NCI-H2081 treated with DMSO at 0.1 percent for 48 hours (cell line): ENCODE measurements around the gene KCNS1.
"Not testable (repeated sequence)": the region's sequence is repeated elsewhere in the genome, so short reads cannot be mapped to it uniquely, and the experiment has no call there.

Experiments
- DNase-seq: peaks from one replicate; lab custom pipeline; 2025; lab: John Stamatoyannopoulos, UW

KCNS1 gene

DNA sequence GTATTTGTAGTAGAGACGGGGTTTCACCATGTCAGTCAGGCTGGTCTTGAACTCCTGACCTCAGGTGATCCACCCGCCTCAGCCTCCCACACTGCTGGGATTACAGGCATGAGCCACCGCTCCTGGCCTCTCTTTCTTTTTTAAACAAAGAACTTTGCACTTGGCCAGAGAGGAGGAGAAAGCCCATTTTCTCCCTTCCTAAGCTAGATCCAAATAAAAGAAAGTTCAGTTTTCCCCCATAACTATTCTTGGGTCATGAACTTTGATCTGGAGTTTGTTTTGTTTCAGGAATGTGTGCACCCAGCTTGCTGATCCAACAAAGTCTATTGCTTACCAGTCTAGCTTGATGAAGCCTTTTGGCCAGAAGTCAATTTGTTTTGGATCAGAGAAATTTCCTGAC, 23.4 kb downstream of the KCNS1 start:
- DNase-seq, result no peak

DNA sequence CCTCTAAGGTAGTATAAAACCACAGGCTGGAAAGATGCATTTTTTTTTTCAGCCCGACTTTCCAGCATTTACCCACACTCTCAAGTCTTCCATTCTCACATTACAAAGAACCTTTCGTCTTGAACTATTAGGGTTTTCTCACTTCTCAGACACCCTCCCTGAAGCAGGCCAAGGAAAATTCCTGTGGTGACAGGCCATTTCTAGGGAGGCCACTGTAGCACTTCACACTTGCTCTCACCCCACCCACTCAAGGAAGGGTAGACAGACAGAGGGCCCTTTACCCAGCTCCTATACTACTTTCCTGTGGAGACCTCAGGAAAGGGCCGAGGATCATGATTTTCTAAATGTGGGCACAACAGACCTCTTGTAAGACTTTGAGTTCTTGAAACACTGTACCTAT, 27.7 kb downstream of the KCNS1 start:
- DNase-seq, result no peak

DNA sequence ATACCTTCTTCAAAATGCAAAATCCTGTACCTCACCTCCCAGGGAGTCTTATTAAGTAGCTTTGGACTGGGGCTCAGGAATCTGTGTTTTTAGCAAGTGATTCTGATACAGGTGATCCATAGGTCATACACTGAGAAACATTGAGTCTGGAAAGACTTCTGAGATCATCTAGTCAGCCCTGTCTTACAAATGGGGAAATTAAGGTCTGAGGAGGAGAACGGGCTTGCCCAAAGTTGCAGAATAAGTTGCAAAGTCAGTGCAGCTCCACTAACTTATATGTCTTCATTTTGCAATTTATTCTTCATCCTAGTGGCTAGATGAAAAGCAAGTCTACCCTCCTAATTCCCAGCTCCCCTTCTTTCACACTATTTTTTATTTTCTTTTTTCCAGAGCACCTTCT, 28.9 kb downstream of the KCNS1 start:
- no peak for DNase-seq

DNA sequence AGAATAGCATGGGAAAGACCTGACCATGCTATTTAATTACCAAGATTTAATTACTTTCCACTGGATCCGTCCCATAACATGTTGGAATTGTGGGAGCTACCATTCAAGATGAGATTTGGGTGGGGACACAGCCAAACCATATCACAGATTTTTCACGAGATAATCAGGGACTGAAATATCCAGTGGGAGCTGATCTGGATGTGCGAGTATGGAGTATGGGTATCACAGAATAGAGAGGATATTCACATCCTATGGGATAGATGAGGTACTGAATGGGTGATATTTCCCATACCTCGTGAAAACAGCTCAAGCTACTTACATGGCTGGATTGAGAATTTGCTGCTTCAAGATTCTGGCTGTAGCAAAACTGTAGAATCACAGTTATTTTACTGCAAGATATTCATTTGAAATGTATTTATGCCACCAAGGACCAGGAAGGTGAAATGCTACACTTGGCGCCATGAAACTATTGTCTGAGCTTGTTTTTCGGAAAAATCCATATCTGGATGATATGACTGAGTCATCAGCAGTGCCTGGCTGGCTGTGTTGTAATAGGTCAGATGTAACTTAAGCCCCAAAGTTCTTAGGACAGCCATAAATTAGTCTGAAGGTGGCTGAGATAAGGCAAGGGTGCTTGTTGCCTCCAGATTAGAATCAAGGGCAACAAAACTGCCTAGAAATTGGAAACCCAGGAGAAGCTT, 29.8 kb downstream of the KCNS1 start:
- DNase-seq, result no peak

DNA sequence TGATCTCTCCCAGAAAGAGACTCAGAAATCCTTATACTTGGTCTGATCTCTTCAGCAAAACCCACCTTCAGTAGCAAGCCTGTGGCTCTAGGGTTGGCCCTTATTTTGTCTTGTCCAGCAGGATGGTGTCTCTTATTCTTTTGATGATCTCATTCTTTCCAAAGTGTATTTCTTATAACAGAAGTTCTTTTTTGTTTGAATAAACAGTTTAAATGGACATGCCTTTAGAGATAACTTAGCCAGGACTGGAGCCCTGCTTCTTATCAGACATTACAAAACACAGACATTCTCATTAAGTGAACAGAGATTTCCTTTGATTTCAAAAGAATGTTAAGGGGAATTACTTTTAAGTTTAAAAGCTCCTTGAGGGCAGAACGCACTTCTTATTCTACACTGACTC, 31.7 kb downstream of the KCNS1 start:
- no peak for DNase-seq

DNA sequence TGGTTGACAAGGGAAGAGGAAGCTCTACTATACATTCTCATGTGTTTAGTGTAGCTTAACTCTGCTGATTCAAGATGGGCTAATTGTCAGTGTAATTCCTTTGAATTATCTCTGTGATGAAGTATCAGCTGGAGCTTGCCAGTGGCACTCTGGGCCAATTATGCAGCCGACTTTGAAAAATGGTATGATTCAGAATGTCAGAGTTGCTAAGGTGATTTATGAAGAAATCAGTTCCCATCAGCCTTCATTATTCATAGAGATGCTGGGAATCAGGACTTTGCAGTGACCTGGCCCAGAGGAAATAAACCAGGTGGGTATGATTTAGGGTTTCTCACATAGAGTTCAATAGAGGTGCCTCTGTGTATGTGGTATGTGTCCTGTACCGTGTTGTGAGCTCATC, 33.4 kb downstream of the KCNS1 start:
- DNase-seq, result no peak

DNA sequence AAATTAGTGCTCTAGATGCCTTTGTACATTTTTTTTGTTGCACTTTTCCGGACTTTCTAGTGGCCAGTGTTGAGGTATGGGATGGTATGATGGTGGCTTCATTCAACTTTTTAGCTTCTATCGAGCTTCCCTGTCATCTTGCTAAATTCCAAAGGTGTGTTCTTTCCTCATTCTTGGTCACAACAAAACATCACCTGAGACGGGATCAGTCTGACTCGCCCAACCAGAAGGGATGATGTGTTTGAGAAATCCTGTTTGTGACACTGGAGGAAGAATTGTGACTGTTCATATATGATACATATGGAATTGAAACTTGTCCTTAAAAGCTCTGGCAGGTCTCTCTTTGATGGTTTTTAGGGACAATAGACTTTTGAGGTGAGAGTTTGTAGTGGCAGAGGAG, 33.8 kb downstream of the KCNS1 start:
- DNase-seq, result no peak

DNA sequence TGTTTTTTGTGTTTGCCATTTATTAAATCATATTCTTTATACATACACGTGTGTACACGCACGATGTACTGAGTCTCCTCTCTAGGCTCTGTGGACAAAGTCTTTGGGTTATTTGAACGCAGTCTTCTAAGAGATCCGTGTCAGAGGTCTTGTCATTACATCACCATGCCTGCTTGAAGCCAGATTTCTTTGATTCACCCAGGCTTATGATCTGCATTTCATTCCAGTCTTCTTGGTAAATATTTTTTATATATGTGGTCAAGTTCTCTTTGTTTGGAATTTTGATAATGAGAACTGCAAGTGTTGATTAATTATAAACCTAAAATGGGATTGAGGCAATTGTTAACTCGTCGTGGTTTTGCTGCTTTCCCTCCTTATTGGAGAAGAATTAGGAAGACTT, 34.6 kb downstream of the KCNS1 start:
- DNase-seq, result no peak

DNA sequence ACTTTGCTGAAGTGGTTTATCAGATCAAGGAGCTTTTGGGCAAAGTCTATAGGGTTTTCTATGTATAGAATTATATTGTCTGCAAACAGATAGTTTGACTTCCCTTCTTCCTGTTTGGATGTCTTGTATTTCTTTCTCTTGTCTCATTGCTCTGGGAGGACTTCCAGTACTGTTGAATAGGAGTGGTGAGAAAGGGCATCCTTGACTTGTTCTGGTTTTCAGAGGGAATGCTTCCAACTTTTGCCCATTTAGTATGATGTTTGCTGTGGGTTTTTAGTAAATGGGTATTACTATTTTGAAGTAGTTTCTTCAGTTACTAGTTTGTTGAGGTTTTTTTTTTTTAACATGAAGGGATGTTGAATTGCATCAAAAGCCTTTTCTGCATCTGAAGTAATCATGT, 36.1 kb downstream of the KCNS1 start:
- DNase-seq, result no peak

DNA sequence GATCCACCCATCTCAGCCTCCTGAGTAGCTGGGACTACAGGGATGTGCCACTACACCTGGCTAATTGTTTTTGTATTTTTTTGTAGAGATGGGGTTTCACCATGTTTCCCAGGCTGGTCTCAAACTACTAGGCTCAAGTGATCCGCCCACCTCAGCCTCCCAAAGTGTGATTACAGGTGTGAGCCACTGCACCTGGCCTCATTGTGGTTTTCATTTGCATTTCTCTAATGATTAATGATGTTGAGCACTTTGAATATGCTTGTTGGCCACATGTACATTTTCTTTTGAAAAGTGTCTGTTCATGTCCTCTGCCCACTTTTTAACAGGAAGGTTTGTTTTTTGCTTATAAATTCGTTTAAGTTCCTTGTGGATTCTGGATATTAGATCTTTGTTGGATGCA, 37.8 kb downstream of the KCNS1 start:
- DNase-seq, result not testable (repeated sequence)

DNA sequence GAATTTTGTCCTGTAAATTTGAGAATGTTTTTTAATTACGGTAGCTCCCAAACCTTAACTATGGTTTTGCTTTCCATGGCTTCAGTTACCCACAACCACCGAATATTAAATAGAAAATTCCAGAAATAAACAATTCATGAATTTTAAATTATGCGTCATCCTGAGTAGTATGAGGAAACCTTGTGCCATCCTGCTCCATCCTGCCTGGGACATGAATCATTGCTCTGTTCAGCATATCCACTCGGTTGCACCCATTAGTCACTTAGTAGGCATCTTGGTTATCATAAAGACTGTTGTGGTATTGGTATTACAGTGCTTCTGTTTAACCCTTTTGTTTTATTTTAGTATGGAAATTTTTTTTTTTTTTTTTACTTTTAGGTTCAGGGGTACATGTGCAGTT, 39.7 kb downstream of the KCNS1 start:
- DNase-seq, result no peak

DNA sequence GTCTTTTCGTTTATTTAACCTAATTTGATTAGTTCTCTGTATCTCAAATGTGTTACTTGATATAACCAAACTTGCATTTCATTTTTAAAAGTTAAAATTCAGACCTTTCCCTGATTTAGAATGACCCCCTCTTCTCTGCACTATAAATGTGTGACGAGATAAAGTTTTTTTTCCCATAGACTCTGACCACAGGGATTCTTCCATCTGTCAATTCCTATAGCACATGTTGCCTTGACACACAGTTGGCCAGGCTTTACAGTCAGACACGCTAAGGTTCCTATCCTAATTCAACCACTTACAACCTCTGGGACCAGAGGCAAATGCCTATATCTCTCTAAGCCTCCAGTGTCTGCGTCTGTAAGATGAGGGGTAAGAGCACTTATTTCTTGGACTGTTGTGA, 40.6 kb downstream of the KCNS1 start:
- no peak for DNase-seq

DNA sequence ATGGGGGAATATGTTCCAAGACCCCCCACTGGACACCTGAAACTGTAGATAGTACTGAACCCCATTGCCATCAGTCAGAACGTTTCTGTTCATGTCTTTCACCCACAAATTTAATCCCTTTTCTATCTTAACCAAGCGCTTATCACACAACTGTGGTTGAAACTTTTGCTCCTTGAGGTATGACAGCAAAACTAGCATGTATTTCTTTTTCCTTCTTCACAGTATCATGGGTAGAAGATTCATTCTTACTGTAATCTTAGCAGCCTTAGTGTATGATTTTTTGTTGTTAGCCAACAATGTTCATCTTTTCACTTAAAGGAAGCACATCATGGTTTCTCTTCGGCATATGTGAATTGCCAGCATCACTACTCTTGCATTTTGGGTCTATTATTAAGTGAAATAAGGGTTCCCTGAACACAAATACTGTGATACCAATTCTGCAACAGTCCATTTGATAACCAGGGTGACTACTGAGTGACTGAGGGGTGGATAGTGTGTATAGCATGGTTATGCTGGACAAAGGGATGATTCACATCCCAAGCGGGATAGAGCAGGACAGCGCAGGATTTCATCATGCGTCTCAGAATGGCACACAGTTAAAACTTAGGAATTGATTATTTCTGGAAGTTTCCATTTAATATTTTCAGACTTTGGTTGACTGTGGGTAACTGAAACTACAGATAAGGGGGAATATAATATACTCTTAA, 41.8 kb downstream of the KCNS1 start:
- no peak for DNase-seq

DNA sequence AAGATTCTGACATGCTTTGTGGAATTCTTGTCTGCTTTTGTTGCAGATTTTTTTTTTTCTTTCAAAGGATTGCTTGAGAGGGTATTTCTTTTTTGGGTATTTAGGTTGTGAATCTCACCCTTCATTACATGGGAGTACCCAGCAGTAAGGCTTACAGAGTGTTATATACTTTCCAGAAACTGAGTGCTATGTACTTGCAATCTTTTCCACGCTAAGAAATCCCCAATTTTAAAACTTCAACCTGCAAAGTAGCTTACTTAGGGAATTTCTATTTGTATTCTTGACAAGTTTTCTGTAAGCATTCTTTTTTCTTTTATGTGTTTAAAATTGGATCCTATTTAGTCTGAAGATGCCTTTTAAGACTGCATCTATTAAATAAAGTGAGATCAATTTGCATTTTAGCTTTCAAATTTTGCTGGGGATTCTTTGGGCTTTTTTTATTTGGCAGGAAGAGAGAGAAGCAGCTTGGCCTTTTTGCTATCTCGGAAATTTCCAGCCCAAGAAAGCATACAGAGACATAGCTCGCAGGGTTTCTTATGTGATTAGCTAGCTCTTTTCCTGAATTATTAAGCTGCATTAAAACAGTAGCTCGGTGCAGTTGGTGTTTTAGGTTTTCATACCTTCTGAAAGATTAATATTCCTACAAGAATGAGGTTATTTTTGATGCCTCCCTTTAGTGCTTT, 42.6 kb downstream of the KCNS1 start:
- DNase-seq, result no peak

DNA sequence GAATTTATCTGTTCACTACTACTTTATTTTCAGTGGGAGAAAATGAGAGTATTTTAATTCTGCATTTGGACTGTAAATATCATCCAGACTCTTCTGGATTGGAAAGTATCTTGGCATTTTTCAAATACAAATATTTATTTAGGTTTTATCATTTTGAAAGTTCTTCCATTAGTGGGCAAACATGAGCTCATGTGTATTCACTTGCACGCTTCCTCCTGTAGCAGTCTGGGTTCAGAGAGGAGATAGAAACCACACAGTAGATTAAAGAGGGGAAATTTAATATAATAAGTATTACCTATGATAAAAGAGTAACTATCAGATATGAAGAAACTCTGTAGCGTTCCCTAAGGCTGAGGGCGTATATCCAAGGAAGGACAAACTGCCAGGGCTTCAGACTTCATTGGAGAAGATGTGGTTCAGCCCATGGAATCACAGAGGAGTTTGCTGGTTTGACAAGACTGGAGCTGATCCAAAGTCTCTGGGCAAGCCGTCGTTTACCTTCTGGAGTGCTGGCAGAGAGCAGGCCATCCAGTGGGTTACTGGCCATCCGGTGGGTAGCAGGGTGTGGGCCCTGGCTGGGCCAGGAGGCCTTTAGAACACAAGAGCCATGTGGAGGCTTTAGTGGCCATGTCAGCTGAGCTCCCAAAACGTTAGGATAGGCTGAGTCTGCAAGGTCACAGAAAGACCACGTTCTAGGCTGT, 44.3 kb downstream of the KCNS1 start:
- no peak for DNase-seq

DNA sequence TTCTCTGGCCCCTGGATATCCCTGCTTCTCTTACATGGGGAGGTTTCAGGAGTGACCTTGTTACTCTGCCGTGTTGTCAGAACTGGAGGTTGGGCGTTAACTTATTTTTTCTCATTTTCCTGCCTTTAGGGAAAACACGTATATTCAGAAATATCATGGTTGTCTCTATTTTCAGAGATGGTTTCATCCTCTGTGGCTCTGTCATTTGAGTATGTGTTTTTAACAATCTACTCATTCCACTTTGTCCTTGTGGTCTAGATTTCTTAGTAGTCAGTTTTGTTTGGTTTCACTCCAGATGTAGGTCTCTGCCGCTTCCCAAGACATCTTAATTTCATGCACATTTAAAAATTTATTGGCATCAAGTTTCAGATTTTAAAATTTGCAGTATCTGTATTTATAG, 45.9 kb downstream of the KCNS1 start:
- DNase-seq, result no peak

DNA sequence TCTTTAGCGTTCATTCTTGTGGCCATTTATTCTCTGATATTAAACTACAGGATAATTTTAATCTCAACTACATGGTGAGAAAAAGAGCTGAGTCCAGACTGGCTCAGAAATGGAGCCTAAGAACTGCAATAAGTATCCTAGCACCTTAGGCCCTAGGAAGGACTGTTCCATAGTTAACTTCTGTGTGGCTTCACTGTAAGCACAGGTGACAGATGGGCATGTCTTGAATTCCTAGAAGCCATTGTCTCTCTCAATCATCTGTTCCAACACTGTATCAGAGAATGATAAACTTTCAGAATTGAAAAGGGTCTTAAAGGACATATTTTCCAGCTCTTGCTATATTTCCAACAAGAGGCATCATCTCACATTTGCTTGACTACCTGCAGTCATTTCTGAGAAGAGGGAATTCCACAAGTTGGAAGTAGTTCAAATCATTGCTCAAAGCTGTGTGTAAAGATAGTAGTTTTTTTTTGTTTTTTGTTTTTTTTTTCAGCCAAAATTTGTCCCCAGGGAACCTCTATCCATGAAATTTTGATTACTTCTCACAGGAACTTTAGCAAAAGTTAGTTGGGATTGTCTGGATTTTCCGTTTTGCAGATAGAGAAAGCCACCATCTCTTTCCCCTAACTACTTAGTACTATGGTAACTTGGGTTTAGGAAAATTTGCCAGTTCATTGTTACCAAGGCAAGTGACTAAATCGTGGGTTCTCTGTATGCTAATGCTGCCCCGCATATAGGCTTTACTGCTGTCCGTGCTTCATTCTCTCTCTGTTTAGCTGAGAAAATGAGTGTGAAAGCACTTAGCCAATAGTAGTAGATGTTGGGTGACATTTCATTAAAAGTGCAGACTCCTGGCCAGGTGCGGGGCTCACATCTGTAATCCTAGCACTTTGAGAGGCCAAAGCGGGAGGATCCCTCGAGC, 47.2 kb downstream of the KCNS1 start:
- DNase-seq, result no peak

DNA sequence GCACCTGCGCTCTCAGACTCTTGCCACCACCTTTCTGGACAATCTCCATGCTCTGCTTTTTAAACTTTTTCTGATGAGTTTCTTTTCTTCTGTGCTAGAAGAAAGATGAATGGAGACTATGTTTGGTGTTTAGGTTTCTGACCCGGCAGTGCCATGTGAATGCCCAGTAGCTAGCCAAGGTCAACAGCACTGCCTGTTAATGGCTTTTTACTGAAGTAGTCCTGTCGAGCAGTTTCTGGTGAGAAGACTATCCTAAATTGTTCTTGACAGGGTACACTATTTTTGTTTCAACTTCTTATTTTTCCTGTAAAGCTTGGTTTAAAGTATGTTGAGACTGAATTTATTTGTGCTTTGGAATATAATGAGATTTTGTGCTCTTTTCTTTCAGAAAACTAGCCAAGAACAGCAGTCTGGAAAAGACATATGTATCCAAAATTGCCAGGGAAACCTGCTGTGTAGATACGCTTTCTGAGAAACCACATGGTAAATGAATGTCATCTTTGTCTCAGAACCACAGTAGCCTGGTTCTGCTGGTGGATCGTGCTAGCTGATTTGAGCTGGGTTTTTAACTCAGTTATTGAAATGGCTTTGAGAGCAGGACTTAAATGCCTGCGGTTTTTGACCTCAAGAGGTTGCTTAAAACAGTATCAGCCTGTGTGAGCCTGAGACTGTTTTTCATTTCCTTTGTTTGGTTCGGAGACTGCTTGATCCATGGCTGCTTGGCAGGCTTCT, 48.1 kb downstream of the KCNS1 start:
- no peak for DNase-seq

DNA sequence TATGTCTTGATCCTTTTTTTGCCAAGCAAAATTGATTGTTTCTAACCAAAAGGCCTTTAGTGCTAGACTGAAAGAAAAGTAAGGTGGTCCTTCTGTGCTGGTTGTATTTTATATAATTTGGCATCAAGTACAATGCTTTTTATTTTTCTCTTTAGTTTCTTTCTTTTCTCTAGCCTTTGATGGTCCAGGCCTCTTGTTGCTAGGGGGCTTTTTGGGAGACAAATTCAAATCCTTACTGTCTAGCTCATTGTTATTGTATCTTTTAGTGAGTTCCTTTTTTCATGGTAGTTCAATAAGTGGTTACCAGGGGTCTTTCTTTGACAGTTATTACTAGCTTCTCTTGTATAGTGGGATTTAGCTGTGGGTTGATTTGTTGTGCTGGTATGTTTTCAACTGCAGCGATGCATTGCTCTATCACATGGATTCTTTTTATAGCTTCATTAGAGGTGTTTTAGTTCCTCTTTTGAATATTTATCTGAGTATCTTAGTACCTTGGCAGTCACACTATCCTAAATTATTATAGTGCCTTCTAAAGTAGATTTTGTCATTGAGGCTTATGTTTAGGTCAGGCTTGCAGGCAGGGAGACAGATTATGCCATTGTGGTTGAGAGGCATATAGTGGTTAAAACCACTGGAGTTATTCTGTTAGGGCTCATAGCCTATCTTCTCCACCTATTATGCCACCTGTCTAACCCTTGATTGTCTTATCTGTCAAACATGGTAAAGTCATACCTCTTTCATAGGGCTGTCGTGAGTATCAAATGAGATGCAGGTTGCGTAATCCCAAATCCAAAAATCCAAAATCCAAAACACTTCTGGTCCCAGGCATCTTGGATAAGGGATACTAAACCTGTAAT, 49.5 kb downstream of the KCNS1 start:
- no peak for DNase-seq

DNA sequence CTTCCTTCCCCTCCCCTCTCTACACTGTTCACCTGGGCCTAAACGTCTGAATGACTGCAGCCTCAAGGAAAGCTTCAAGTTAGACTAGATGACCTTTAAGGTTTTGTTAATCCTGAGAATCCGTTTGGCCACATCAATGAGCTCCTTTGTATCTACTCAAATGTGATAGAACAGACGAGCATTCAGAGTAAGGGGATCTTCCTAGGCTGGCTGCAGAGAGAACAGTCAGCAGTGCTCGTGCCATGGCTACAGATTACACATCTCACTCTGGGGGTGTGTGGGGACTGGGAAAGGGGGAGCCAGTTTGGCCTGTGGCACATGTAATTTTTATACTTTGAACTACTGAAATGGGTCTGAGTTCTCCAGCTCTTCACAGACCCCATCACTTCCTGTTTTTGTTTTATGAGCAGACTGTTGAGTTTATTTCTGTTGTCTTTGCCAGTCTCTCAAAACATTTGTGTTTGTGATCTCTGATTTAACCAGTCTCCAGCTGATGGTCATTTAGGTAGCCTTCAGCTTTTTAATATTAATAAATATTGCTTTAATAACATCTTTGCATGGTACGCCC, 50.9 kb downstream of the KCNS1 start:
- no peak for DNase-seq
